Measurements from ENCODE around the gene DCST1. TPM values are rescaled to one million over a fixed set of nuclear protein-coding genes. Genes with fewer than 3 reads are reported as not detected.

Gene DCST1
- total RNA-seq, 1 donor from 2014 or later, result not detected

GRCh38 chr1:155043301-155043702, 9.7 kb downstream of the DCST1 start:
- DNase-seq (ENCODE audit: low read depth) (no peak), FAIRE-seq (no peak)
- Histone ChIP-seq H3K4me3 (ENCODE audit: low read depth, low read length) (no peak overlapping the region), H3K36me3 (ENCODE audit: control insufficient read depth, insufficient read depth, low read length) (no peaks in the 10 kb centered on the region), H3K27me3 (ENCODE audit: control insufficient read depth, insufficient read depth, low read length) (no peaks in the 10 kb centered on the region)
- no peak for TF ChIP-seq CTCF (IDR thresholded peaks at IDR 0.05; ENCODE audit: insufficient read depth, low read length, severe bottlenecking)

- no peak overlapping the region for H3K4me3 ChIP-seq (ENCODE audit: low read depth, low read length)
- no peak for DNase-seq (ENCODE audit: low read depth)
- TF ChIP-seq CTCF (IDR thresholded peaks at IDR 0.05; ENCODE audit: insufficient read depth, low read length, severe bottlenecking), result no peak
- FAIRE-seq, result no peak
- H3K27me3 ChIP-seq (ENCODE audit: control insufficient read depth, insufficient read depth, low read length), result no peaks in the 10 kb centered on the region
- no peaks in the 10 kb centered on the region for H3K36me3 ChIP-seq (ENCODE audit: control insufficient read depth, insufficient read depth, low read length)
Measured at GRCh38 chr1:155043793-155044192, 10.2 kb downstream of the DCST1 start.

GRCh38 chr1:155044365-155044764, 10.7 kb downstream of the DCST1 start:
- FAIRE-seq (no peak), DNase-seq (ENCODE audit: low read depth) (no peak)
- no peak for TF ChIP-seq CTCF (IDR thresholded peaks at IDR 0.05; ENCODE audit: insufficient read depth, low read length, severe bottlenecking)
- H3K36me3 ChIP-seq (ENCODE audit: control insufficient read depth, insufficient read depth, low read length), result no peaks in the 10 kb centered on the region
- H3K4me3 ChIP-seq (ENCODE audit: low read depth, low read length), result no peak overlapping the region
- H3K27me3 ChIP-seq (ENCODE audit: control insufficient read depth, insufficient read depth, low read length), result no peaks in the 10 kb centered on the region

GRCh38 chr1:155044812-155045657, 11.4 kb downstream of the DCST1 start:
- DNase-seq (ENCODE audit: low read depth) (peak; percentile 61), FAIRE-seq (no peak)
- H3K27me3 ChIP-seq (ENCODE audit: control insufficient read depth, insufficient read depth, low read length), result no peaks in the 10 kb centered on the region
- H3K4me3 ChIP-seq (ENCODE audit: low read depth, low read length), result no peak overlapping the region
- H3K36me3 ChIP-seq (ENCODE audit: control insufficient read depth, insufficient read depth, low read length), result no peaks in the 10 kb centered on the region
- TF ChIP-seq CTCF (IDR thresholded peaks at IDR 0.05; ENCODE audit: insufficient read depth, low read length, severe bottlenecking), result peak; percentile 77

- FAIRE-seq, result no peak
- DNase-seq (ENCODE audit: low read depth), result no peak
Measured at GRCh38 chr1:155048449-155049334, 15.1 kb downstream of the DCST1 start.

More at GRCh38 chr1:155048449-155049334, 15.1 kb downstream of the DCST1 start:
- Histone ChIP-seq H3K36me3 (ENCODE audit: control insufficient read depth, insufficient read depth, low read length) (peaks cover 6% of the 10 kb centered on the region), H3K4me3 (ENCODE audit: low read depth, low read length) (no peak overlapping the region), H3K27me3 (ENCODE audit: control insufficient read depth, insufficient read depth, low read length) (no peaks in the 10 kb centered on the region)
- no peak for TF ChIP-seq CTCF (IDR thresholded peaks at IDR 0.05; ENCODE audit: insufficient read depth, low read length, severe bottlenecking)
